HL-60 (cell line): ENCODE measurements around the gene DPEP2NB.

ENCODE experiments used
- DNase-seq, 2 experiments: peaks; one replicate each; pipeline ENCODE4 v3.0.0-alpha.2; 2010 to 2020; ENCODE audit warnings: low read depth in 1 of 2, low spot score in 1 of 2
- H3K27ac ChIP-seq: fragments of 250-450 bp; sonication (Bioruptor Pico); replicated peaks from 2 replicates; pipeline ENCODE4 v1.5.1; 2020; ENCODE audit warnings: mild to moderate bottlenecking, moderate library complexity
- H3K27me3 ChIP-seq: fragments of 250-450 bp; sonication (Bioruptor Pico); 2 replicates; pipeline ENCODE4 v1.5.1; 2021; ENCODE audit warnings: mild to moderate bottlenecking, moderate library complexity; ENCODE audit not compliant: insufficient read depth, poor library complexity, severe bottlenecking
- H3K4me3 ChIP-seq: replicated peaks from 2 replicates; pipeline ENCODE4 v1.5.1; 2011; ENCODE audit warnings: mild to moderate bottlenecking, control low read depth, low read length; ENCODE audit not compliant: insufficient read depth
- CTCF ChIP-seq: IDR thresholded peaks from one replicate; pipeline ENCODE4 v1.5.1; 2011; ENCODE audit warnings: low read length, control low read depth, inconsistent platforms; ENCODE audit not compliant: insufficient read depth
- GABPA ChIP-seq: IDR thresholded peaks from 2 replicates; pipeline ENCODE4 v1.6.1; 2012; ENCODE audit warnings: low read depth
- POLR2AphosphoS5 ChIP-seq: IDR thresholded peaks from 2 replicates; pipeline ENCODE4 v1.6.1; 2012; ENCODE audit warnings: low read depth
- REST ChIP-seq: IDR thresholded peaks from 2 replicates; pipeline ENCODE4 v1.6.1; 2012; ENCODE audit warnings: low read depth; ENCODE audit not compliant: insufficient replicate concordance
- SPI1 ChIP-seq: IDR thresholded peaks from 2 replicates; pipeline ENCODE4 v1.6.1; 2012; ENCODE audit warnings: low read depth, mild to moderate bottlenecking, borderline replicate concordance

The DPEP2NB gene

GRCh38 chr16:68059804-68060203, 44.1 kb upstream of the DPEP2NB start:
- H3K27me3 ChIP-seq: no peaks in the 10 kb centered on the region
- no peak for TF ChIP-seq REST
- no peak for TF ChIP-seq POLR2AphosphoS5
- TF ChIP-seq CTCF: no peak
- TF ChIP-seq SPI1: no peak
- no peak for TF ChIP-seq GABPA
- no peak for DNase-seq
- no peak overlapping the region for H3K4me3 ChIP-seq
- H3K27ac ChIP-seq: no peak overlapping the region

- H3K27me3 ChIP-seq: no peaks in the 10 kb centered on the region
- no peak overlapping the region for H3K4me3 ChIP-seq
- TF ChIP-seq SPI1 (no peak), CTCF (no peak), POLR2AphosphoS5 (no peak), GABPA (no peak), REST (no peak)
- no peak overlapping the region for H3K27ac ChIP-seq
- no peak for DNase-seq
Observed at GRCh38 chr16:68055395-68055794, 39.7 kb upstream of the DPEP2NB start.

GRCh38 chr16:68049449-68049848, 33.7 kb upstream of the DPEP2NB start:
- H3K27ac ChIP-seq: no peak overlapping the region
- TF ChIP-seq SPI1 (no peak), POLR2AphosphoS5 (no peak), CTCF (no peak)
- peak in 1 of 2 experiments; percentile 20 for DNase-seq
- H3K27me3 ChIP-seq: no peaks in the 10 kb centered on the region
- H3K4me3 ChIP-seq: no peak overlapping the region

- no peak for DNase-seq
- Histone ChIP-seq H3K4me3 (no peak overlapping the region), H3K27me3 (no peaks in the 10 kb centered on the region), H3K27ac (no peak overlapping the region)
- TF ChIP-seq SPI1: no peak
- no peak for TF ChIP-seq REST
- TF ChIP-seq POLR2AphosphoS5: no peak
- no peak for TF ChIP-seq CTCF
- no peak for TF ChIP-seq GABPA
Observed at GRCh38 chr16:68047987-68048386, 32.3 kb upstream of the DPEP2NB start.
